Tibial nerve (tissue), 4 donors: Measurements from ENCODE around the gene UBB. TPM values are rescaled to one million over a fixed set of nuclear protein-coding genes. Genes with fewer than 3 reads are reported as not detected.

Experiments used
- DNase-seq, 2 donors: peaks; one replicate each; pipeline ENCODE4 v3.0.0-alpha.2; 2019; ENCODE audit warnings: low spot score in 2 of 2
- H3K27ac ChIP-seq, 4 donors: fragments of 200-600 bp; sonication (generic) in 3 of 4; one replicate each; pipeline ENCODE4 v1.5.1; 2017 to 2019; ENCODE audit warnings: mild to moderate bottlenecking in 1 of 4
- H3K27me3 ChIP-seq, 2 donors: fragments of 200-600 bp; sonication (generic) in 1 of 2; one replicate each; pipeline versions ENCODE4 v1.5.1 to v1.6.0; 2017 to 2019
- H3K36me3 ChIP-seq, 3 donors: fragments of 200-600 bp; sonication (generic); one replicate each; pipeline ENCODE4 v1.5.1; 2018 to 2019
- H3K4me1 ChIP-seq, 4 donors: fragments of 200-600 bp; sonication (generic) in 3 of 4; one replicate each; pipeline ENCODE4 v1.5.1; 2017 to 2019
- H3K4me3 ChIP-seq, 4 donors: fragments of 200-600 bp; sonication (generic) in 3 of 4; one replicate each; pipeline ENCODE4 v1.5.1; 2017 to 2019; ENCODE audit warnings: mild to moderate bottlenecking in 1 of 4, moderate library complexity in 1 of 4
- H3K9me3 ChIP-seq, 4 donors: fragments of 200-600 bp; sonication (generic) in 3 of 4; one replicate each; pipeline ENCODE4 v1.5.1; 2017 to 2019
- EP300 ChIP-seq, 2 donors: sonication (generic); formaldehyde crosslinking; IDR thresholded peaks; one replicate each; pipeline ENCODE4 v1.6.1; 2017; ENCODE audit warnings: antibody characterized with exemption in 2 of 2, mild to moderate bottlenecking in 1 of 2
- POLR2A ChIP-seq, 2 donors: fragments of 450-650 bp; IDR thresholded peaks; one replicate each; pipeline ENCODE4 v1.6.1; 2017; ENCODE audit warnings: antibody characterized with exemption in 2 of 2, mild to moderate bottlenecking in 2 of 2, moderate library complexity in 2 of 2
- WGBS, 2 donors: methylation state at CpG; one replicate each; pipeline ENCODE4 v1.1.5; 2018; 5-methylcytosine and 5-hydroxymethylcytosine counted together
- total RNA-seq, 4 donors: library from RNA; depleted of rRNA; stranded (reverse); fragments of >200 nt; gene quantifications; one replicate each; pipeline ENCODE4 v1.1.0, GENCODE V29; 2016
- TF ChIP-seq, protein P1 (sequence below), 5 experiments: fragments of 200-600 bp in 3 of 5; fragments of 450-650 bp in 2 of 5; sonication (generic) in 3 of 5; IDR thresholded peaks; one replicate each; pipeline ENCODE4 v1.5.1; 2016 to 2019; ENCODE audit warnings: antibody characterized with exemption in 5 of 5, mild to moderate bottlenecking in 3 of 5, moderate library complexity in 2 of 5

The UBB gene
- total RNA-seq, 4 donors from 2014 or later, result 435 to 666 (median 472) TPM

- H3K36me3 ChIP-seq, result peaks cover 0 to 25% (median 9%) of the 10 kb centered on the region in 3 donors
- no peaks in the 10 kb centered on the region for H3K9me3 ChIP-seq
- 92 to 93% methylated on average over 8 to 10 of the region's 10 CpGs for WGBS, 2 donors
- TF ChIP-seq, protein P1, sequence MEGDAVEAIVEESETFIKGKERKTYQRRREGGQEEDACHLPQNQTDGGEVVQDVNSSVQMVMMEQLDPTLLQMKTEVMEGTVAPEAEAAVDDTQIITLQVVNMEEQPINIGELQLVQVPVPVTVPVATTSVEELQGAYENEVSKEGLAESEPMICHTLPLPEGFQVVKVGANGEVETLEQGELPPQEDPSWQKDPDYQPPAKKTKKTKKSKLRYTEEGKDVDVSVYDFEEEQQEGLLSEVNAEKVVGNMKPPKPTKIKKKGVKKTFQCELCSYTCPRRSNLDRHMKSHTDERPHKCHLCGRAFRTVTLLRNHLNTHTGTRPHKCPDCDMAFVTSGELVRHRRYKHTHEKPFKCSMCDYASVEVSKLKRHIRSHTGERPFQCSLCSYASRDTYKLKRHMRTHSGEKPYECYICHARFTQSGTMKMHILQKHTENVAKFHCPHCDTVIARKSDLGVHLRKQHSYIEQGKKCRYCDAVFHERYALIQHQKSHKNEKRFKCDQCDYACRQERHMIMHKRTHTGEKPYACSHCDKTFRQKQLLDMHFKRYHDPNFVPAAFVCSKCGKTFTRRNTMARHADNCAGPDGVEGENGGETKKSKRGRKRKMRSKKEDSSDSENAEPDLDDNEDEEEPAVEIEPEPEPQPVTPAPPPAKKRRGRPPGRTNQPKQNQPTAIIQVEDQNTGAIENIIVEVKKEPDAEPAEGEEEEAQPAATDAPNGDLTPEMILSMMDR (IDR thresholded peaks at IDR 0.05), result no peak
- TF ChIP-seq EP300 (IDR thresholded peaks at IDR 0.05) (no peak), POLR2A (IDR thresholded peaks at IDR 0.05) (no peak)
- no peak overlapping the region for H3K4me3 ChIP-seq
- no peak overlapping the region for H3K27ac ChIP-seq
- peaks cover 0 to 14% (median 4%) of the 10 kb centered on the region in 4 donors for H3K4me1 ChIP-seq
- no peaks in the 10 kb centered on the region for H3K27me3 ChIP-seq
- DNase-seq, result no peak
Observed at GRCh38 chr17:16423226-16423872, 42.5 kb downstream of the UBB start.

GRCh38 chr17:16425202-16425601, 44.3 kb downstream of the UBB start:
- no peak overlapping the region for H3K27ac ChIP-seq
- no peaks in the 10 kb centered on the region for H3K4me1 ChIP-seq
- DNase-seq, result no peak
- no peaks in the 10 kb centered on the region for H3K27me3 ChIP-seq
- H3K4me3 ChIP-seq, result no peak overlapping the region
- peaks cover 0 to 25% (median 9%) of the 10 kb centered on the region in 3 donors for H3K36me3 ChIP-seq
- no peak for TF ChIP-seq POLR2A (IDR thresholded peaks at IDR 0.05)
- TF ChIP-seq, protein P1 (IDR thresholded peaks at IDR 0.05), result no peak
- TF ChIP-seq EP300 (IDR thresholded peaks at IDR 0.05), result no peak
- H3K9me3 ChIP-seq, result no peaks in the 10 kb centered on the region
- 65 to 73% methylated on average over 6 of the region's 6 CpGs for WGBS, 2 donors

DNA sequence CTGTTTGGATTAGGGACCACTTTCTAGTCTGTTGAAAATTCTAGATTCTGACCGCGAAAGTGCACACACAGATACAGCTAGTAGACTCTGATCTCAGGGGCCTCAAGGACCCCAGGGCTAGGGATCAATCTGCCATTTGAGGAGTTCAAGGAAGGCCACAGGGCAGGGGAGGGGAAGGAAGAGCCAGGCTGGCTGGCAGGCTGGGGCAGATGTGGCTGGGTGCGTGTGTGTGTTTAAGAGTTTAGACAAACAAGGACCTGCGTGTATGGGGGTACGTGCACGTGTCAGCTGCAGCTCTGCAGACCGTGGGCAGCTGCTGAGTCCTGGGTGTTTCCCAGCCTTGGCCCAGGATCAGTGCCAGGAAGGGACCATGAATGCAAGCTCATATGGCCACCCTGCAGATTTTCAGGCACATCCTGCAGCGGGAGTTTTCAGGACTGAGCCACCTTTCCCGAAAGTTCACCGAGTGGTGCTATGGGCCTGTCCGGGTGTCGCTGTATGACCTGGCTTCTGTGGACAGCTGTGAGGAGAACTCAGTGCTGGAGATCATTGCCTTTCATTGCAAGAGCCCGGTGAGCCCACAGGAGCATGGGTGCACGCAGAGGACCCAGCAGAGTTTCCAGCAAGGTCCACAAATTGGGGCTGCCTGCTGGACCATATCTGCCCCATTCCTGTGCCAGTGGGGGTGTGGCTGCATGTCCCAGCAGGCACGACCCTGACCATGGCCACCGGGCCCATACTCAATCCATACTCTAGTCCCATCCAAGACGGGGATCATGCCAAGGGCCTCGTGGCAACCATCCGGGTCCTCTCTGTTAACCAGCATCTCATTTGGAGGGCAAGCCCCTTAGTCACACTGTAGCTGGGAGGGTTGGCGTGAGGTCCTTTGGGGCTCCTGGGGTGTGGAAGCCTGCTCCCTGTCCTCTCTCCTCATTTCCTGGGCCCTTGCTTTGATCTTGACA, 45.1 kb downstream of the UBB start:
- Histone ChIP-seq H3K27me3 (no peaks in the 10 kb centered on the region), H3K4me3 (no peak overlapping the region), H3K36me3 (peaks cover 0 to 25% (median 9%) of the 10 kb centered on the region in 3 donors), H3K4me1 (no peaks in the 10 kb centered on the region), H3K9me3 (no peaks in the 10 kb centered on the region), H3K27ac (no peak overlapping the region)
- DNase-seq, result no peak
- TF ChIP-seq EP300 (IDR thresholded peaks at IDR 0.05), result no peak
- TF ChIP-seq POLR2A (IDR thresholded peaks at IDR 0.05), result no peak
- TF ChIP-seq, protein P1 (IDR thresholded peaks at IDR 0.05), result no peak
- WGBS, 2 donors, result 72 to 80% methylated on average over 17 to 20 of the region's 20 CpGs

- H3K4me3 ChIP-seq, result no peak overlapping the region
- DNase-seq, result no peak
- peaks cover 0 to 25% (median 9%) of the 10 kb centered on the region in 3 donors for H3K36me3 ChIP-seq
- H3K27ac ChIP-seq, result no peak overlapping the region
- no peaks in the 10 kb centered on the region for H3K4me1 ChIP-seq
- TF ChIP-seq, protein P1 (IDR thresholded peaks at IDR 0.05), result no peak
- TF ChIP-seq EP300 (IDR thresholded peaks at IDR 0.05) (no peak), POLR2A (IDR thresholded peaks at IDR 0.05) (no peak)
- no peaks in the 10 kb centered on the region for H3K27me3 ChIP-seq
- 77 to 97% methylated on average over 3 of the region's 3 CpGs for WGBS, 2 donors
- H3K9me3 ChIP-seq, result no peaks in the 10 kb centered on the region
Observed at GRCh38 chr17:16427020-16427419, 46.1 kb downstream of the UBB start.
